Thyroid gland (tissue), 4 donors: ENCODE measurements around the gene PCSK1.

Experiments
- CTCF ChIP-seq, 6 experiments: fragments of 200-600 bp in 3 of 6; fragments of 450-650 bp in 3 of 6; sonication (generic) in 3 of 6; IDR thresholded peaks; one replicate each; pipeline ENCODE4 v1.5.1; 2016 to 2019; ENCODE audit warnings: antibody characterized with exemption in 6 of 6, mild to moderate bottlenecking in 2 of 6, inconsistent platforms in 1 of 6, moderate library complexity in 1 of 6
- POLR2A ChIP-seq, 2 donors: fragments of 450-650 bp; IDR thresholded peaks; one replicate each; pipeline ENCODE4 v1.6.1; 2017; ENCODE audit warnings: antibody characterized with exemption in 2 of 2, mild to moderate bottlenecking in 2 of 2, moderate library complexity in 1 of 2

GRCh38 chr5:96391921-96392320, 41.1 kb downstream of the PCSK1 start:
- TF ChIP-seq CTCF (IDR thresholded peaks at IDR 0.05): no peak
- TF ChIP-seq POLR2A (IDR thresholded peaks at IDR 0.05): no peak
